Pancreas (tissue), 10 donors: ENCODE results near the gene FCAMR. TPM values are rescaled to one million over a fixed set of nuclear protein-coding genes. Genes with fewer than 3 reads are reported as not detected.

ENCODE experiments used
- ATAC-seq, 4 donors: fragments of 200-7000 bp; cut with Tn5 transposase; one replicate each; pipeline versions ENCODE4 v1.8.0 to v1.9.1; 2020; ENCODE audit warnings: mild to moderate bottlenecking in 4 of 4, moderate library complexity in 4 of 4
- DNase-seq, 6 donors: peaks; one replicate each; pipeline ENCODE4 v3.0.0-alpha.2; 2020
- FAIRE-seq: peaks from 2 replicates; lab custom pipeline; 2012; peaks lifted over from hg19 to GRCh38; lab: Jason Lieb, UNC
- H3K27ac ChIP-seq, 4 donors: fragments of 200-600 bp; sonication (generic); 1 replicate in 3 of 4; 2 replicates in 1 of 4; pipeline versions ENCODE4 v1.5.0 to v1.8.0; 2020
- H3K27me3 ChIP-seq, 4 donors: fragments of 200-600 bp; one replicate each; pipeline ENCODE4 v1.8.0; 2021
- H3K36me3 ChIP-seq, 3 donors: fragments of 200-600 bp; sonication (generic) in 1 of 3; one replicate each; pipeline versions ENCODE4 v1.5.0 to v1.8.0; 2020 to 2021
- H3K4me1 ChIP-seq, 3 donors: fragments of 200-600 bp; one replicate each; pipeline ENCODE4 v1.8.0; 2021
- H3K4me3 ChIP-seq, 4 donors: fragments of 200-600 bp; sonication (generic) in 2 of 4; one replicate each; pipeline versions ENCODE4 v1.5.0 to v1.8.0; 2020 to 2021
- H3K9me3 ChIP-seq, 4 donors: fragments of 200-600 bp; one replicate each; pipeline ENCODE4 v1.8.0; 2021
- WGBS, 2 donors: extraction: QIAGEN DNeasy Blood & Tissue Kit; methylation state at CpG; one replicate each; pipeline ENCODE4 v1.1.7; 2013; 5-methylcytosine and 5-hydroxymethylcytosine counted together
- intact Hi-C, 3 donors: fragments of 100-400 bp; cut with DNase I; formaldehyde crosslinking; loops; one replicate each; pipeline versions ENCODE4 v1.11.1 to v1.14.2; 2022
- polyA plus RNA-seq, 2 donors: library from polyadenylated mRNA; stranded (reverse); fragments of 200-250 nt; gene quantifications; one replicate each; pipeline ENCODE4 v1.2.3, GENCODE V29; 2013
- total RNA-seq, 6 donors: library from RNA; stranded (reverse); fragmentation: NEBNext Ultra II Directional in 4 of 6; extraction: Animal tissue kit (Norgen Biotek cat#: 25700) in 4 of 6; gene quantifications; one replicate each; pipeline versions ENCODE4 v1.2.1 to v1.2.4, GENCODE V29; 2021 to 2023
- TF ChIP-seq, protein P1 (sequence below), 4 donors: fragments of 200-600 bp; sonication (generic) in 3 of 4; IDR thresholded peaks; one replicate each; pipeline versions ENCODE4 v1.5.0 to v1.8.0; 2021; ENCODE audit warnings: antibody characterized with exemption in 4 of 4
- donor health status: healthy with polysubstance abuse.
- donor health status: DM: no; HTN: no; CAD: no; lungs with moderate emphysema.
- donor health status: DM: no; HTN: no; CAD: no.
- donor health status: control.
- donor health status: control.
- donor health status: Bipolar disorder and iron deficiency.
- donor health status: DM: yes; HTN: yes; CAD: no.
- donor health status: DM: no; HTN: no; CAD: no.
- donor health status: DM: no; HTN: no; CAD: no.
- donor health status: DM: yes; HTN: yes; CAD: no.

The FCAMR gene
- total and polyA plus RNA-seq, 8 donors: not detected

DNA sequence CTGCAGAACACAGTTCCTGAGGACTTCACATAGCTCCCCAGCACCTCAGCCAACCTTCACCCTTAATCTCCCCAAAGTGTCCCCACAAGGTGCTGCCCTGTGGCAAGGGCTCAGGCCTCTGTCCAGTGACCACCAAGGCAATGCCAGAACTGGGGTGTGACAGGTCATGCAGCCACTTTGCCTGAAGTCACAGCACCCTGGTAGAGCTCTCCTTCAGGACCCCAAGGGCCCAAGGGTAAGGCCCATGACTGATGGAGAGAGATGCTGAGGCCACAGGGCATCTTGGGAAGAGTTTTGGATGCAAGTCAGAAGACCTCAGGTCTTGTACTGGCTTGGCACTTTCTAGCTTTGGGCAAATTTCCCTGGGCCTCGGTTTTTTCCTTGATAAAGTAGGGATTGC is 47.7 kb downstream of the FCAMR start:
- WGBS, 2 donors: 62% methylated on average over 1 of the region's 1 CpG
- H3K27ac ChIP-seq: peak overlapping the region in 2 of 4 donors; percentile 6 to 33

DNA sequence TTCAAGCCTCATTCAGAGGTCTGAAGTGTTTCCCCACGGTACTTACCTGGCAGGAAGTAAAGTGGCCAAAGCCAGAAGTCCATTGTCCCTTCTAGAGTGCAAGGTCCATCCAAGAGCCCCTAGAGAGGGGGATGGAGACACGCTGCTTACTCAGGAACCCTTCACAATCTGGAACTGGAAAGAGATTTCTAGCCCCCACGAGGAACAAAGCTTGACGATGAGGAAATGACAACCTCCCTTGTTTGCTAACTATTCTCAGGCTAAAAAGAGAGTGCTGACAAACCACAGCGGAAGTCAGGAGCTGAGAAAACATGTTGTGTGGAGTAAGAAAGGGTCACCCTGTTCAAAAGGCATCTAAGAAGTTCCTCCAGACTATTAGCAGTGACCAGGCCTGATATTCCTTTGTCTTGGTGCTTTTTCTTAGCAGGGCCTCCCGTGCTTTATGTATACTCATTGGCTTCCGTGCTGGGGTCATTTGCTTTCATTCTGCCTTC is 48.4 kb downstream of the FCAMR start, which contains the start of gene FCMR:
Gene FCMR (minus strand): TSS at position 170 of the 494 bp plus-strand sequence. CDS start 87 bp downstream, at position 83.
- DNase-seq (peak in 1 of 6 donors; percentile 46), ATAC-seq (peak in 2 of 4 donors; percentile 49 to 59), FAIRE-seq (no peak)
- H3K36me3 ChIP-seq: no peaks in the 10 kb centered on the region
- H3K4me3 ChIP-seq: no peak within 1 kb of the TSS
- H3K27ac ChIP-seq: peak within 1 kb of the TSS in 2 of 4 donors; percentile 6 to 33
- intact Hi-C loops: no loop called here
- H3K9me3 ChIP-seq: no peaks in the 10 kb centered on the region
- H3K4me1 ChIP-seq: no peaks in the 10 kb centered on the region
- H3K27me3 ChIP-seq: no peaks in the 10 kb centered on the region
- TF ChIP-seq, protein P1, sequence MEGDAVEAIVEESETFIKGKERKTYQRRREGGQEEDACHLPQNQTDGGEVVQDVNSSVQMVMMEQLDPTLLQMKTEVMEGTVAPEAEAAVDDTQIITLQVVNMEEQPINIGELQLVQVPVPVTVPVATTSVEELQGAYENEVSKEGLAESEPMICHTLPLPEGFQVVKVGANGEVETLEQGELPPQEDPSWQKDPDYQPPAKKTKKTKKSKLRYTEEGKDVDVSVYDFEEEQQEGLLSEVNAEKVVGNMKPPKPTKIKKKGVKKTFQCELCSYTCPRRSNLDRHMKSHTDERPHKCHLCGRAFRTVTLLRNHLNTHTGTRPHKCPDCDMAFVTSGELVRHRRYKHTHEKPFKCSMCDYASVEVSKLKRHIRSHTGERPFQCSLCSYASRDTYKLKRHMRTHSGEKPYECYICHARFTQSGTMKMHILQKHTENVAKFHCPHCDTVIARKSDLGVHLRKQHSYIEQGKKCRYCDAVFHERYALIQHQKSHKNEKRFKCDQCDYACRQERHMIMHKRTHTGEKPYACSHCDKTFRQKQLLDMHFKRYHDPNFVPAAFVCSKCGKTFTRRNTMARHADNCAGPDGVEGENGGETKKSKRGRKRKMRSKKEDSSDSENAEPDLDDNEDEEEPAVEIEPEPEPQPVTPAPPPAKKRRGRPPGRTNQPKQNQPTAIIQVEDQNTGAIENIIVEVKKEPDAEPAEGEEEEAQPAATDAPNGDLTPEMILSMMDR (IDR thresholded peaks at IDR 0.05): no peak
- WGBS, 2 donors: 55 to 61% methylated on average over 7 of the region's 7 CpGs

More for the DNA sequence above, 47.7 kb downstream of the FCAMR start:
- FAIRE-seq (no peak), DNase-seq (no peak), ATAC-seq (no peak)
- no peaks in the 10 kb centered on the region for H3K9me3 ChIP-seq
- H3K4me3 ChIP-seq: no peak overlapping the region
- no peaks in the 10 kb centered on the region for H3K27me3 ChIP-seq
- no peaks in the 10 kb centered on the region for H3K4me1 ChIP-seq
- intact Hi-C loops: no loop called here
- H3K36me3 ChIP-seq: no peaks in the 10 kb centered on the region
- TF ChIP-seq, protein P1 (IDR thresholded peaks at IDR 0.05): no peak

DNA sequence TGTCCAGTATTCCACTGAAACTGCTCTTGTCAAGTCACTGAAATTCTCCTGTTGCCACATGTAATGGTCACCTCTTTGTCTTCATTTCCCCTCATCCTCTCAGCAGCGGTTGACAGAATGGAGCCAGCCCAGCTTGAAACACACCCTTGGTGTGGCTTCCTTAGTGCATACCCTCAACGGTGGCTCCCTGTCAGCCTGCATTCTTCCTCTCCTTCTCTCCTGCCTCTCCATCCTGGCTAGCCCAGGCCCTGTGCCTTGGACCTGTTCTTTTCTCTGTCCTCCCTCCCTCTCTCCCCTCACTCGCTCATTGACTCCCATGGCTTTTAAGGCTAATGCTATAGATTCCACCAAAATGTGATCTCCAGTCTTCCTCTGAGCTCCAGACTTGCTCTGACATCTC is 52.2 kb downstream of the FCAMR start:
- Histone ChIP-seq H3K36me3 (no peaks in the 10 kb centered on the region), H3K27me3 (no peaks in the 10 kb centered on the region), H3K4me1 (no peaks in the 10 kb centered on the region), H3K9me3 (no peaks in the 10 kb centered on the region), H3K4me3 (no peak overlapping the region), H3K27ac (no peak overlapping the region)
- FAIRE-seq: no peak
- TF ChIP-seq, protein P1 (IDR thresholded peaks at IDR 0.05): no peak
- DNase-seq: no peak
- WGBS, 2 donors: 76 to 79% methylated on average over 3 of the region's 3 CpGs
- no peak for ATAC-seq
- intact Hi-C loops: loop anchor here in 1 of 3 donors (10.0 kb wide), 1 partner anchor 433 kb away; no protein-coding TSS in a partner anchor

DNA sequence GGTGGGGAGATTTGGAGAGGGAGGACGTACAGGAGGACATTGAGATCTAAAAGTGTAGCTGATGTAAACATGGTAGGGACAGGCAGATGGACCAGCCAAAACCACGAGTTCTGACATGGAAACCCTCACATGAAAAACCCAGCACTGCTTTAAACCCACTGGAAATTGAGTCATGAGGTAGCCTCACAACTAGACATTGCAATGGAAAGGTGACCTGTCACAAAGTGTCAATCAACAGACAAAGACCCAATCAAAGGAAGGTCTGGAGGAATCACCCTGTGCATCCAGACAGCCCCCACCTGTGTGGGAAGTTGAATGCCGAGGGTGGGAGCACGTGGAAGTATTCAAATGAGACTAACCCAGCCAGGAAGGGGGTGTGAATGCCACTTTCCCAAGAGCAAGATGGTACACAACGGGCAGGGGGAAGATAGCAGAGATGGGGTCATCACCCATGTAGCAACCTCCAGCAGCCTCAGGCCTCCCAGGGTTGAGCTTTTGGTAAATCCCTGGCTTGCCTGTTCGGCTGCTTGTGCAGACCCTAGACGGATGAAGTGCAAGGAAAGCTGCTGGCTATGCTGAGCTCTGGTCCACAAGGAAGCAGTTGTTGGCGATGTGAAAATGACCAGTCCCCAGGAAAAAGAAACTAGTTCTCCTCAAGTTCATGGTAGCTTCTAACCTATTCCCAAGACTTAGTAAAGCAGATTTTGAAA is 54.1 kb downstream of the FCAMR start:
- FAIRE-seq: no peak

More for the DNA sequence above, 54.1 kb downstream of the FCAMR start:
- ATAC-seq (no peak), DNase-seq (no peak)
- peaks cover 0 to 4% (median 0%) of the 10 kb centered on the region in 3 donors for H3K4me1 ChIP-seq
- no peaks in the 10 kb centered on the region for H3K9me3 ChIP-seq
- 63 to 69% methylated on average over 8 of the region's 8 CpGs for WGBS, 2 donors
- intact Hi-C loops: loop anchor here in 1 of 3 donors (10.0 kb wide), 1 partner anchor 431 kb away; no protein-coding TSS in a partner anchor
- TF ChIP-seq, protein P1 (IDR thresholded peaks at IDR 0.05): no peak
- no peak overlapping the region for H3K27ac ChIP-seq
- H3K27me3 ChIP-seq: no peaks in the 10 kb centered on the region
- no peaks in the 10 kb centered on the region for H3K36me3 ChIP-seq
- no peak overlapping the region for H3K4me3 ChIP-seq
